ENCODE data around the gene GPR68. TPM values are rescaled to one million over a fixed set of nuclear protein-coding genes. Genes with fewer than 3 reads are reported as not detected.

GPR68 gene
- total RNA-seq, 6 experiments from 2014 or later: 0.17 to 0.27 (median 0.19) TPM; not detected in 3

DNA sequence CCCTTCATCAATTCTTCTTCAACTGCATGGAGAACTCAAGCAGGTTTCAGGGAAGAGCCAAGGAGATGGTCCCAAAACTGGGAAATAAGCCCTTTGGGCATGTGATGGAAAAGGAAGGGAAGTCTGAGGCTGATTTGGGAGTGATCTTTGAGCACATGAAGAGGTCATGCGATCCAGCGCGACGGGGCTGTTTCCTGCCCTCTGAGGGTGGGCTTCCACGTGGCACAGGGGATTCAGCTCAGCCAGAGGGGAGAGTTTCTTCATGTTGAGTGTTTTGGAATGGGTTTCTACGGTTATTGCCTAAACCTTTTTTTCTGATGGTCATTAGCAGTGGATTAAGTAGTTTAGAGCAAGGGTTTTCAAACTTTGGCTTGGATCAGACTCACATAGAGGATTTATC lies 30.2 kb downstream of the GPR68 start:
- no peaks in the 10 kb centered on the region for H3K9me3 ChIP-seq
- no peaks in the 10 kb centered on the region for H3K4me1 ChIP-seq
- TF ChIP-seq POLR2A (IDR thresholded peaks at IDR 0.05): no peak
- TF ChIP-seq, protein P1, sequence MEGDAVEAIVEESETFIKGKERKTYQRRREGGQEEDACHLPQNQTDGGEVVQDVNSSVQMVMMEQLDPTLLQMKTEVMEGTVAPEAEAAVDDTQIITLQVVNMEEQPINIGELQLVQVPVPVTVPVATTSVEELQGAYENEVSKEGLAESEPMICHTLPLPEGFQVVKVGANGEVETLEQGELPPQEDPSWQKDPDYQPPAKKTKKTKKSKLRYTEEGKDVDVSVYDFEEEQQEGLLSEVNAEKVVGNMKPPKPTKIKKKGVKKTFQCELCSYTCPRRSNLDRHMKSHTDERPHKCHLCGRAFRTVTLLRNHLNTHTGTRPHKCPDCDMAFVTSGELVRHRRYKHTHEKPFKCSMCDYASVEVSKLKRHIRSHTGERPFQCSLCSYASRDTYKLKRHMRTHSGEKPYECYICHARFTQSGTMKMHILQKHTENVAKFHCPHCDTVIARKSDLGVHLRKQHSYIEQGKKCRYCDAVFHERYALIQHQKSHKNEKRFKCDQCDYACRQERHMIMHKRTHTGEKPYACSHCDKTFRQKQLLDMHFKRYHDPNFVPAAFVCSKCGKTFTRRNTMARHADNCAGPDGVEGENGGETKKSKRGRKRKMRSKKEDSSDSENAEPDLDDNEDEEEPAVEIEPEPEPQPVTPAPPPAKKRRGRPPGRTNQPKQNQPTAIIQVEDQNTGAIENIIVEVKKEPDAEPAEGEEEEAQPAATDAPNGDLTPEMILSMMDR (IDR thresholded peaks at IDR 0.05): no peak
- WGBS (ENCODE audit: insufficient coverage, low coverage, low lambda C conversion rate, missing lambda C conversion rate): 94% methylated on average over 6 of the region's 6 CpGs
- no peak overlapping the region for H3K27ac ChIP-seq
- no peaks in the 10 kb centered on the region for H3K27me3 ChIP-seq
- intact Hi-C loops (cut with DNase I): no loop called here
- no peak overlapping the region for H3K4me3 ChIP-seq
- H3K36me3 ChIP-seq: peaks cover 0 to 78% (median 19%) of the 10 kb centered on the region in 4 donors
- no peak for DNase-seq
- no peak for ATAC-seq

DNA sequence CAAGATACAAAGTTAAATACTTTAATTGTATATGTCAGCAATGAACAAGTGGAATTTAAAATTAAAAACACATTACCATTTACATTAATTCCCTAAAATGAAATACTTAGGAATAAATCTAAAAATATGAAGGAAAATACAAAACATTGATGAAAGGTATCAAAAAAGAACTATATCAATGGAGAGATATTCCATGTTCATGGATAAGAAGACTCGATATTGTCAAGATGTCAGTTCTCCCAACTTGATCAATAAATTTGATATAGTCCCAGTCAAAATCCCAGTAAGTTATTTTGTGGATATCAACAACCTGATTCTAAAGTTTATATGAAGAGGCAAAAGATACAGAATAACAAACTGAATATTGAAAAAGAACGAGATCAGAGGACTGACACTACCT lies 33.5 kb downstream of the GPR68 start:
- Histone ChIP-seq H3K9me3 (no peaks in the 10 kb centered on the region), H3K27ac (no peak overlapping the region), H3K4me3 (no peak overlapping the region), H3K4me1 (no peaks in the 10 kb centered on the region), H3K27me3 (no peaks in the 10 kb centered on the region), H3K36me3 (peaks cover 0 to 88% (median 22%) of the 10 kb centered on the region in 4 donors)
- 93% methylated on average over 2 of the region's 2 CpGs for WGBS (ENCODE audit: insufficient coverage, low coverage, low lambda C conversion rate, missing lambda C conversion rate)
- ATAC-seq (no peak), DNase-seq (no peak)
- intact Hi-C loops (cut with DNase I): no loop called here
- no peak for TF ChIP-seq POLR2A (IDR thresholded peaks at IDR 0.05)
- TF ChIP-seq, protein P1 (IDR thresholded peaks at IDR 0.05): no peak

- no peaks in the 10 kb centered on the region for H3K4me1 ChIP-seq
- H3K27ac ChIP-seq: no peak overlapping the region
- H3K36me3 ChIP-seq: peaks cover 0 to 88% (median 20%) of the 10 kb centered on the region in 4 donors
- ATAC-seq (no peak), DNase-seq (no peak)
- H3K9me3 ChIP-seq: no peaks in the 10 kb centered on the region
- H3K27me3 ChIP-seq: no peaks in the 10 kb centered on the region
- intact Hi-C loops (cut with DNase I): no loop called here
- no peak for TF ChIP-seq POLR2A (IDR thresholded peaks at IDR 0.05)
- TF ChIP-seq, protein P1 (IDR thresholded peaks at IDR 0.05): no peak
- H3K4me3 ChIP-seq: no peak overlapping the region
- WGBS (ENCODE audit: insufficient coverage, low coverage, low lambda C conversion rate, missing lambda C conversion rate): 92% methylated on average over 3 of the region's 3 CpGs
These were observed 37.5 kb downstream of the GPR68 start for GRCh38 chr14:91207008-91207407.

GRCh38 chr14:91205459-91205858 lies 39.0 kb downstream of the GPR68 start:
- Histone ChIP-seq H3K27ac (no peak overlapping the region), H3K4me1 (no peaks in the 10 kb centered on the region), H3K27me3 (no peaks in the 10 kb centered on the region), H3K36me3 (peaks cover 0 to 81% (median 14%) of the 10 kb centered on the region in 4 donors), H3K4me3 (no peak overlapping the region), H3K9me3 (no peaks in the 10 kb centered on the region)
- no peak for DNase-seq
- no peak for ATAC-seq
- TF ChIP-seq, protein P1 (IDR thresholded peaks at IDR 0.05): no peak
- TF ChIP-seq POLR2A (IDR thresholded peaks at IDR 0.05): no peak
- intact Hi-C loops (cut with DNase I): no loop called here
- 89% methylated on average over 7 of the region's 7 CpGs for WGBS (ENCODE audit: insufficient coverage, low coverage, low lambda C conversion rate, missing lambda C conversion rate)

DNA sequence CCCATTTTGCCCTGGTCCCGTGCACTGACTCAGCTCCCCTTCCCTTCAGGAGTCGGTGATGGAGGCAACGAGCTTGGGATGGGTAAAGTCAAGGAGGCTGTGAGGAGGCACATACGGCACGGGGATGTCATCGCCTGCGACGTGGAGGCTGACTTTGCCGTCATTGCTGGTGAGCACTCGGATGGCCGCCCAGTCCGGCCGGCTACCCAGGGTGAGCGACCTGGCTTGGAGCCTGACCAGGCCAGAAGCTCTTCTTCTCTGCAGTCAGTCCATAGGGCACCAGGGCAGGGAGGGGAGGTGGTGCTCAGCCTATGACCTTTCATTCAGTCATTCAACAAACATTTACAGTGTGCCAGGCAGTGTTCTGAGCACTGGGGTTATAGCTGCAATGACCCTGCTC lies 39.8 kb downstream of the GPR68 start:
- peak; percentile 92 to 99 (median 94) for ATAC-seq
- Histone ChIP-seq H3K9me3 (no peaks in the 10 kb centered on the region), H3K27me3 (no peaks in the 10 kb centered on the region), H3K27ac (no peak overlapping the region), H3K4me3 (no peak overlapping the region), H3K36me3 (peaks cover 0 to 81% (median 21%) of the 10 kb centered on the region in 4 donors), H3K4me1 (no peaks in the 10 kb centered on the region)
- DNase-seq: peak; percentile 54 to 82 (median 81)
- TF ChIP-seq, protein P1 (IDR thresholded peaks at IDR 0.05): no peak
- no peak for TF ChIP-seq POLR2A (IDR thresholded peaks at IDR 0.05)
- intact Hi-C loops (cut with DNase I): no loop called here
- WGBS (ENCODE audit: insufficient coverage, low coverage, low lambda C conversion rate, missing lambda C conversion rate): 55% methylated on average over 13 of the region's 14 CpGs
